K562 (cell line): ENCODE data around the gene CDYL. TPM values are rescaled to one million over a fixed set of nuclear protein-coding genes. Genes with fewer than 3 reads are reported as not detected.

Experiments
- BHLHE40 ChIP-seq: IDR thresholded peaks from 2 replicates; pipeline ENCODE4 v1.6.1; 2011; ENCODE audit warnings: low read length, improper control_type of control experiment
- CREB3L1 ChIP-seq: fragments of 450-650 bp; IDR thresholded peaks from 2 replicates; pipeline ENCODE4 v1.6.1; 2014; ENCODE audit warnings: low read depth, mild to moderate bottlenecking, moderate library complexity, borderline replicate concordance
- EHMT2 ChIP-seq: fragments of 450-650 bp; IDR thresholded peaks from 2 replicates; pipeline ENCODE4 v1.6.1; 2018; ENCODE audit warnings: antibody characterized with exemption
- ERF ChIP-seq: fragments of 450-650 bp; formaldehyde crosslinking; IDR thresholded peaks from 2 replicates; pipeline ENCODE4 v1.4.0; 2020; ENCODE audit warnings: mild to moderate bottlenecking, mixed read lengths
- FOXJ3 ChIP-seq: sonication (generic); formaldehyde crosslinking; IDR thresholded peaks from 2 replicates; pipeline ENCODE4 v1.4.0; 2020; ENCODE audit warnings: mild to moderate bottlenecking, missing genetic modification reagents
- HLTF ChIP-seq: fragments of 450-650 bp; IDR thresholded peaks from 2 replicates; pipeline ENCODE4 v1.6.1; 2016
- MAFF ChIP-seq: IDR thresholded peaks from 2 replicates; pipeline ENCODE4 v1.6.1; 2012; ENCODE audit warnings: low read length, improper control_type of control experiment
- MNT ChIP-seq, 2 experiments: fragments of 450-650 bp; conservative IDR thresholded peaks; 2 replicates each; pipeline ENCODE4 v1.6.1; 2017; ENCODE audit warnings: mild to moderate bottlenecking in 2 of 2, moderate library complexity in 2 of 2
- NCOA1 ChIP-seq: fragments of 450-650 bp; IDR thresholded peaks from 2 replicates; pipeline ENCODE4 v1.6.1; 2016; ENCODE audit warnings: low read depth
- NUFIP1 ChIP-seq: fragments of 450-650 bp; IDR thresholded peaks from 2 replicates; pipeline ENCODE4 v1.6.1; 2018; ENCODE audit not compliant: partially characterized antibody
- RBFOX2 ChIP-seq: fragments of 200-400 bp; formaldehyde crosslinking; IDR thresholded peaks from 2 replicates; pipeline ENCODE4 v1.6.1; 2017; ENCODE audit warnings: low read depth, mild to moderate bottlenecking, low read length, moderate library complexity
- SAP30 ChIP-seq: fragments of 200-600 bp; sonication (generic); IDR thresholded peaks from 2 replicates; pipeline ENCODE4 v1.6.1; 2012; ENCODE audit warnings: borderline replicate concordance, low read depth, mild to moderate bottlenecking, moderate library complexity, low read length, control low read depth, inconsistent platforms; ENCODE audit not compliant: insufficient read depth, poor library complexity, severe bottlenecking
- USF2 ChIP-seq: sonication (generic); formaldehyde crosslinking; IDR thresholded peaks from 2 replicates; pipeline ENCODE4 v1.5.0; 2020; ENCODE audit warnings: missing genetic modification reagents
- ZNF740 ChIP-seq, 3 experiments: fragments of 200-800 bp in 1 of 3; sonication (Bioruptor generic) in 1 of 3; sonication (generic) in 1 of 3; formaldehyde crosslinking in 1 of 3; IDR thresholded peaks; 2 replicates each; pipeline versions ENCODE4 v1.6.1 to v1.8.0; 2016 to 2022; ENCODE audit warnings: mild to moderate bottlenecking in 2 of 3, missing compliant biosample characterization in 2 of 3, missing genetic modification characterization in 2 of 3, missing genetic modification reagents in 1 of 3
- ZNF778 ChIP-seq: fragments of 450-650 bp; formaldehyde crosslinking; IDR thresholded peaks from 2 replicates; pipeline ENCODE4 v1.4.0; 2020; ENCODE audit warnings: mild to moderate bottlenecking, moderate library complexity
- polyA plus RNA-seq, 8 experiments: library from polyadenylated mRNA; depleted of rRNA in 4 of 8; stranded (reverse) in 5 of 8; unstranded in 3 of 8; fragments of >200 nt; fragmentation: Nextera tagmentation in 2 of 8; fragmentation: Illumina TruSeq in 1 of 8; extraction: Ambion mirVana in 2 of 8; extraction: Trizol in 1 of 8; gene quantifications; 2 replicates each; pipeline versions ENCODE4 v1.2.1 to v1.2.3, GENCODE V29; 2011 to 2014; ENCODE audit warnings: inconsistent platforms in 1 of 8, missing spikeins in 1 of 8
- total RNA-seq, 7 experiments: library from RNA; depleted of rRNA in 6 of 7; stranded (reverse); fragments of >200 nt in 6 of 7; fragmentation: Illumina TruSeq in 2 of 7; extraction: Trizol in 2 of 7; gene quantifications; 2 replicates each; pipeline versions ENCODE4 v1.2.1 to v1.2.3, GENCODE V29; 2011 to 2021; ENCODE audit warnings: low replicate concordance in 1 of 7
- TF ChIP-seq, protein P1 (sequence below): sonication (generic); formaldehyde crosslinking; IDR thresholded peaks from 2 replicates; pipeline ENCODE4 v1.9.0; 2022; ENCODE audit warnings: mild to moderate bottlenecking, missing genetic modification reagents
- TF ChIP-seq, protein P2 (sequence below): sonication (generic); formaldehyde crosslinking; IDR thresholded peaks from 2 replicates; pipeline ENCODE4 v1.9.0; 2022; ENCODE audit warnings: mild to moderate bottlenecking, missing genetic modification reagents

The CDYL gene
- total and polyA plus RNA-seq, 9 of the 15 experiments (the other 6 are each of a cell fraction or from before 2014, with no cell fraction given): 8.1 to 45.8 (median 40.8) TPM

DNA sequence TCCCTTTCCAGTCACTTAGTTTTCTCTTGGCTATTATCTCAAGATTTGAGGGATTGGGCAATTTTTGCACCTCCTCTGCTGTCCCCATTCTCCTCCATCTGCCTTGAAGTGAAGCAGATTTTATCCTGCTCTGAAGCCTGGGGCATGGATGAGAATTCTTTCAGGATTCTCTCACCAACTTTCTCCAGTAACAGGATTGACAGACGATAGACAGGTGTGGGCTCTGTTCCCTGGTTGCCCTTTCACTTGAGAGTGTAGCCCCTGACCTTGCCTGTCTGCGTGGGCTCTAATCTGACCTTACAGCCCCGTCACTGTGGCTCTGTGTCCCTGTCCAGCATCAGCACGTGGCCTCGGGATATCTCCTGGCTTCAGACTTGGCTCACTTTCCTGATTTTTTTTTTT is 27.1 kb downstream of the CDYL start (continued):
- peak; percentile 26; the same call in 1 of the 2 replicates for TF ChIP-seq USF2 (CRISPR knock-in tag)
- no peak for TF ChIP-seq FOXJ3
- TF ChIP-seq HLTF: no peak
- TF ChIP-seq NCOA1: no peak
- TF ChIP-seq CREB3L1: no peak
- no peak for TF ChIP-seq SAP30
- TF ChIP-seq, protein P1, sequence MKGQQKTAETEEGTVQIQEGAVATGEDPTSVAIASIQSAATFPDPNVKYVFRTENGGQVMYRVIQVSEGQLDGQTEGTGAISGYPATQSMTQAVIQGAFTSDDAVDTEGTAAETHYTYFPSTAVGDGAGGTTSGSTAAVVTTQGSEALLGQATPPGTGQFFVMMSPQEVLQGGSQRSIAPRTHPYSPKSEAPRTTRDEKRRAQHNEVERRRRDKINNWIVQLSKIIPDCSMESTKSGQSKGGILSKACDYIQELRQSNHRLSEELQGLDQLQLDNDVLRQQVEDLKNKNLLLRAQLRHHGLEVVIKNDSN (CRISPR knock-in tag): 0 out of 2 replicates have a peak, but pooled peaks have one; percentile 14
- no peak for TF ChIP-seq ZNF740 (CRISPR knock-in tag; IDR thresholded peaks at IDR 0.05)
- no peak for TF ChIP-seq ZNF740 (tag; IDR thresholded peaks at IDR 0.05)
- peak; percentile 78 for TF ChIP-seq BHLHE40
- peak; percentile 66; the same call in 1 of the 2 replicates for TF ChIP-seq EHMT2
- TF ChIP-seq MAFF: no peak
- no peak for TF ChIP-seq RBFOX2
- TF ChIP-seq, protein P2, sequence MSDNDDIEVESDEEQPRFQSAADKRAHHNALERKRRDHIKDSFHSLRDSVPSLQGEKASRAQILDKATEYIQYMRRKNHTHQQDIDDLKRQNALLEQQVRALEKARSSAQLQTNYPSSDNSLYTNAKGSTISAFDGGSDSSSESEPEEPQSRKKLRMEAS: no peak
- TF ChIP-seq ZNF778 (CRISPR knock-in tag): no peak
- TF ChIP-seq MNT (conservative IDR thresholded peaks at IDR 0.05): peak; percentile 84 to 88
- TF ChIP-seq NUFIP1: no peak
- no peak for TF ChIP-seq ERF
